AG09309 (cell line): ENCODE results near the gene SLC35A2.

ENCODE experiments used
- DNase-seq: peaks from one replicate; pipeline ENCODE4 v3.0.0-alpha.2; 2010; ENCODE audit warnings: low read depth
- H3K4me3 ChIP-seq: 2 replicates; pipeline ENCODE4 v1.5.1; 2011; ENCODE audit warnings: mild to moderate bottlenecking, low read depth, low read length, moderate library complexity; ENCODE audit not compliant: control insufficient read depth
- TF ChIP-seq, protein P1 (sequence below): IDR thresholded peaks from 2 replicates; pipeline ENCODE4 v1.5.1; 2011; ENCODE audit warnings: mild to moderate bottlenecking, low read depth, low read length, inconsistent platforms; ENCODE audit not compliant: insufficient read depth, control insufficient read depth; ENCODE audit errors: missing control alignments

The SLC35A2 gene

DNA sequence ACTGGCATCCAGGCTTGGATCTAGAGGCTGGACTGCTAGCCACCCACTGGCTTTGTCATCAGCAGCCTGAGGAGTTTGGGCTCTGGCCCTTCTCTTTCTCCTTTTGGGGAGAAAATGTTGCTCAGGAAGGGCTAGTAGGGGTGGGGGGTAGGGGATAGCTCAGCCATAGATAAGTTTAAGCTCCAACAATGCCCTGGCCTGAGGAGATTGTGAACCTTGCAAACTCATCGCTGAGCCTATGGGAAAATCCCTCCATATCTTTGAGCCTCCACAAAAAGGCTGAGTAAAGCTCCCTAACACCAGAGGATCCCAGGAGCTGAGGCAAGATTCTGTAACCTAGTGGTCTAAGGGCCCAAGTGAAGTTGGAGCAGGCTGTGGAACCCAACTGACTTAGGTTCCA is 37.1 kb upstream of the SLC35A2 start:
- no peak overlapping the region for H3K4me3 ChIP-seq
- TF ChIP-seq, protein P1, sequence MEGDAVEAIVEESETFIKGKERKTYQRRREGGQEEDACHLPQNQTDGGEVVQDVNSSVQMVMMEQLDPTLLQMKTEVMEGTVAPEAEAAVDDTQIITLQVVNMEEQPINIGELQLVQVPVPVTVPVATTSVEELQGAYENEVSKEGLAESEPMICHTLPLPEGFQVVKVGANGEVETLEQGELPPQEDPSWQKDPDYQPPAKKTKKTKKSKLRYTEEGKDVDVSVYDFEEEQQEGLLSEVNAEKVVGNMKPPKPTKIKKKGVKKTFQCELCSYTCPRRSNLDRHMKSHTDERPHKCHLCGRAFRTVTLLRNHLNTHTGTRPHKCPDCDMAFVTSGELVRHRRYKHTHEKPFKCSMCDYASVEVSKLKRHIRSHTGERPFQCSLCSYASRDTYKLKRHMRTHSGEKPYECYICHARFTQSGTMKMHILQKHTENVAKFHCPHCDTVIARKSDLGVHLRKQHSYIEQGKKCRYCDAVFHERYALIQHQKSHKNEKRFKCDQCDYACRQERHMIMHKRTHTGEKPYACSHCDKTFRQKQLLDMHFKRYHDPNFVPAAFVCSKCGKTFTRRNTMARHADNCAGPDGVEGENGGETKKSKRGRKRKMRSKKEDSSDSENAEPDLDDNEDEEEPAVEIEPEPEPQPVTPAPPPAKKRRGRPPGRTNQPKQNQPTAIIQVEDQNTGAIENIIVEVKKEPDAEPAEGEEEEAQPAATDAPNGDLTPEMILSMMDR: no peak
- no peak for DNase-seq

DNA sequence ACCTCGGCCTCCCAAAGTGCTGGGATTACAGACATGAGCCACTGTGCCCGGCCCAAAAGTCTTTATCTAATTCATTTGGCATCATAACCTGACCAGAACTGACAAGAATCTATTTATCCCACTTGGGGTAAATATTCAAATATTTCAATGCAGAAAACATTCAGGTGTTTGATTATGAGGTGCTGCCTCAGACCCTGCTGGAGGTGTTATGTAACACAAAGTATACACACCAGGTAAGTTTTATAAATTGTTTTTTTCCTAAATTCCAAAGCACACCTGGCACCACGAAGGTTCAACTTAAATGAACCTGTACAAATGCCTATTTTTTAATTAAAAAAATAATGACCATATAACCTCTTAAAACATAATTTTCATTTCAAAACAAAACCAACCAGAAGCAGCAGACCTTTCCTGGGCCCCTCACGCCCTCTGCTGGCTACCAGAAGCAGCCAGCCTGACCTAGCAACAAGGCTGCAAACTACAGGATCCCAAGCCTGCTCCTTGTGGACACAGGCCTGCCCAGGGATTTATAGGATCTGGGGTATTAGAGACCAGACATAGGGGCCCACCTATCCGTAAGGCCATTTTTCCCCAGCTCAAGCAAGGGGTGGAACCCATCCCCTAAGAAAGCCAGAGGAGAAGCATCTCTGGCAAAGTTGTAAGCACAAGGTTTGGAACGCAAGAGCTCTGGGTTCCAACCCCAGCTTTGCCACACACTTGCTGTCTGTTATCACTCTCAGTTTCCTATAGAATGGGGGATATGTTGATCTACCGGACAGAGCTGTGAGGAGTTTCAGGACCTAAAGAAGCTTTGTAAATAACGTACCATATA is 34.3 kb upstream of the SLC35A2 start:
- TF ChIP-seq, protein P1: peak; percentile 94
- H3K4me3 ChIP-seq: no peak overlapping the region
- DNase-seq: no peak

DNA sequence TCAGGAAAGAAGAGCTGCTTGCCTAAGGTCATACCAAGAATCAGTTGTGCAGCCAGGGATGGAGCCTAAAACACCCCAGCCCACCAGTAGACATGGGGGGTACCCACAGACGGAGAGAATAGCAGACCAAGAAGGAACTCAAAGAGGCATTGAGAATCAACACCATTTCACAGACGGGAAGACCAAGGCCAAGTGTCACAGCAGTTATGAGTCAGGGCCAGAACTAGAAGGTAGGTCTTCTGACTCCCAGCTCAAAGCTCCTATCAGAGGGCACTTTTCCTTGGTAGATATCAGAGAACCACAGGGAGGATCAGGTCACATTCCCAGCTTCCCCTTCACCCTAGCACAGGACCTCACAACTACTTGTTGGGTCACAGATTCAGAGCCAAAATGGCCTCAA is 31.4 kb upstream of the SLC35A2 start:
- DNase-seq: no peak
- TF ChIP-seq, protein P1: no peak
- no peak overlapping the region for H3K4me3 ChIP-seq

DNA sequence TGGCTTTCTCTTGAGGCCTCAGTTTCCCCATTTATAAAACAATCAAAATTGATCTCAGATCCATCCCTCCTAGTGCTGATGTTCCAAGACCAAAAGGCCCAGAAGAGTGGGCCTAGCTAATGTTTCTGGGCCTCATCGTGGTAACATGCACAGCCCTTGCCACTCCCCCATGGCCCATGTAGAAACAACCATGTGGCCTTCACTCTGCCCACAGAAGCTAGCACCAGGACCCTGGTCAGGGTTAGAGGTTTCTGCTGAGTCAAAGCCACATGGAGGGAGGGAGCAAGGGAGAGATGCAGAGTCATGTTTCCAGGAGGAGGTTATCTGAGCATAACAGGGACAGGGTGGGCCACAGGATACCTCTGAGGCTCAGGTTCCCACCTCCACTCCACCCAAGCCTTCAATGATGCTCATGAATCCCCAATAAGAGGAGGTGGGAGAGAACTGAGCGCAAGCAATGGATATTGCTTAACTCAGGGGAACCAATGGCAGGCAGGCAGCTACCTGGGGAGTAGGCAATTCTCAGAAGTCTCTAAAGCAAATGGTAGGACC is 29.0 kb upstream of the SLC35A2 start:
- no peak for DNase-seq
- no peak overlapping the region for H3K4me3 ChIP-seq
- TF ChIP-seq, protein P1: no peak

DNA sequence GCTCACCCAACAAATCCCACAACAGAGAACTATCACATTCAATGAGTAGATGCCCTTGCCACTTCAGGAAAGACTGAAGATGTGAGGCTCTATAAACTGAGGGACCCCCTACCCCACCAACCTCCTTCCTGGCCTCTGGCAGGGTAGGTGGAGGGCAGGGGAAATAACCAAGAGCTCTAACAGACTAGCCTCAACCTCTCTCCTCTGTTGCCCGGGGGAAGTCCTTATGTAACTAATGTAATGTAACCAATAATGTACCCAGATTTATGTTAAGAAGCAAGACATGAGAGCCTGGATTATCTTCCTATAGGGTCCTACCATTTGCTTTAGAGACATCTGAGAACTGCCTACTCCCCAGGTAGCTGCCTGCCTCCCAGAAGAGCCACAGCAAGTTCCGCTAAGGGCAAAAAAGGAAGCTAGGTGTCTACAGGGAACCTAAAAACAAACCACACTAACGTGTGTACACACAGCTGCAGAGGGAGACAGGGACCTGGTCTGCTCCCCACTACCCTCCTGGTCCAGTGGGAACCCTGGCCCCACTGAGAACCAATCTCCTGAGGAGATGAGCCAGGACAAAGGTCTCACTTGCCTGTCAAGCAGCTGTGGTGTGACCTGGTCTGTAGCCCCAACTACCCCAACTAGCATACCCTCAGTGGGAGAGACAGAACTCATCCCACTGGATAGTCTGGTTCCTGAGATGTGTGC is 28.2 kb upstream of the SLC35A2 start:
- TF ChIP-seq, protein P1: no peak
- H3K4me3 ChIP-seq: no peak overlapping the region

DNA sequence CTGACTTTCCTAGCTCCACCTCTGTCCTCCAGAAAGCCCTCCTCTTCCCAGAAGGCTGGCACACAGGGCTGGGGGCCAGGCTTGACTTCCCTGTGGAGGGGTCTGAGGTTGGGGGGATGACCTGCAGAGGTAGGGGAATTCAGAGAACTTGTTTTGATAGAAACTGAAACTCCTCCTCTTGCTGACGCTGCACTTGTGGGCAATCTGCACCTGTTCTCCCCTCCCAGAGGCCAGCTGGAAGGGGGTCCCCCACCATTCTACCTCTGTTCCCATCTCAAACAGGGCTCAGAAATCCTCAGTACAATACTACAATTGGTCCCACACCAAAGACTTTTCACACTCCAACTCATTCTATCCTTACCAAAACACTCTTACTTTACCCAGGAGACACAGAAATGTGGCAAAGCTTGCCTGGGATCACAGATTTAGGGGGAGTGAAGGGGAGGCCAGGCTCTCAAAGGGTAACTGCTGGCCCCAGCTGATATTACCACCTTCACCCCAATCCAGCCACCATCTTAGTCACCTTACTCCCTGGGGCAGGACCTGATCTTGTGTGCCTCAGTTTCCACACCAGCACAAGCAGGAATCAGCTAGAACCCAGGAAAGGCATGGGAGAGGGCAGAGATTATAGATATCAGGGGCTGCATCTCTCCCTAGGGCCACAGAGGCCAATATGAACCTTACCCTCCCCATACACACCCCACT is 27.4 kb upstream of the SLC35A2 start:
- no peak for DNase-seq
- H3K4me3 ChIP-seq: no peak overlapping the region
- TF ChIP-seq, protein P1: no peak

More for the DNA sequence above, 28.2 kb upstream of the SLC35A2 start:
- no peak for DNase-seq
